Measurements from ENCODE around the gene TAF3. TPM values are rescaled to one million over a fixed set of nuclear protein-coding genes. Genes with fewer than 3 reads are reported as not detected.
A peak's percentile ranks its signal among the peaks of the same experiment; 100 is the strongest.

The TAF3 gene
- total RNA-seq, 1 donor from 2014 or later: 9.1 TPM

- Mint-ChIP-seq H3K36me3 (ENCODE audit: unreplicated experiment) (peaks cover 4% of the 10 kb centered on the region), H3K27ac (ENCODE audit: unreplicated experiment) (no peak overlapping the region), H3K27me3 (ENCODE audit: unreplicated experiment) (no peaks in the 10 kb centered on the region), H3K4me1 (ENCODE audit: unreplicated experiment) (peaks cover 32% of the 10 kb centered on the region), H3K4me3 (ENCODE audit: unreplicated experiment) (no peak overlapping the region), H3K9me3 (ENCODE audit: unreplicated experiment) (peaks cover 6% of the 10 kb centered on the region)
- no peak for DNase-seq (ENCODE audit: extremely low spot score, unreplicated experiment)
- no peak for TF ChIP-seq CTCF (IDR thresholded peaks at IDR 0.05)
Observed at GRCh38 chr10:7944215-7944480, 125.8 kb downstream of the TAF3 start.

DNA sequence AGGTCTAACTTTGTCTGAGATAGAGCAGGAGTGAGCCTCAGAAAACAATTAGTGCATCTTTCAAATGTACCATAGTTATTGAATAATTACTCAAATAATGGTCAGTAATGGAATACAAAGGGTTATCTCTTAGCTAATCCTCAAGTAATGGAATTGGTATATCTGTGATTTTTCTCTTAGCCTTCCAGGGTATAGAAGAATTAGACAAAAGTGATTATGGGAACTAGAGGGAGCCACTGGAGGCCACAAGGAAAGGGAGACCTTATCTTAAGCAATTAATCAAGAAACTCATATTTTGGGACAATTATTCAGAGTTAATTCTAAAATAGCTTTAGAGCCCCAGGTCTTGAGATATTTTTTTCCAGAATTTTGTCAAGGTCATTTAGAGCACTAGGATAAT, 126.2 kb downstream of the TAF3 start:
- TF ChIP-seq CTCF (IDR thresholded peaks at IDR 0.05): no peak

GRCh38 chr10:7945034-7945433, 126.7 kb downstream of the TAF3 start:
- Mint-ChIP-seq H3K4me1 (ENCODE audit: unreplicated experiment) (peaks cover 33% of the 10 kb centered on the region), H3K9me3 (ENCODE audit: unreplicated experiment) (no peaks in the 10 kb centered on the region), H3K4me3 (ENCODE audit: unreplicated experiment) (no peak overlapping the region), H3K27me3 (ENCODE audit: unreplicated experiment) (no peaks in the 10 kb centered on the region), H3K36me3 (ENCODE audit: unreplicated experiment) (no peaks in the 10 kb centered on the region), H3K27ac (ENCODE audit: unreplicated experiment) (no peak overlapping the region)
- no peak for DNase-seq (ENCODE audit: extremely low spot score, unreplicated experiment)
- TF ChIP-seq CTCF (IDR thresholded peaks at IDR 0.05): no peak

More for the DNA sequence above, 126.2 kb downstream of the TAF3 start:
- H3K4me1 Mint-ChIP-seq (ENCODE audit: unreplicated experiment): peaks cover 33% of the 10 kb centered on the region
- H3K36me3 Mint-ChIP-seq (ENCODE audit: unreplicated experiment): peaks cover 3% of the 10 kb centered on the region
- H3K27me3 Mint-ChIP-seq (ENCODE audit: unreplicated experiment): no peaks in the 10 kb centered on the region
- peaks cover 4% of the 10 kb centered on the region for H3K9me3 Mint-ChIP-seq (ENCODE audit: unreplicated experiment)
- no peak overlapping the region for H3K27ac Mint-ChIP-seq (ENCODE audit: unreplicated experiment)
- no peak for DNase-seq (ENCODE audit: extremely low spot score, unreplicated experiment)
- H3K4me3 Mint-ChIP-seq (ENCODE audit: unreplicated experiment): no peak overlapping the region

- H3K27me3 Mint-ChIP-seq (ENCODE audit: unreplicated experiment): no peaks in the 10 kb centered on the region
- H3K4me3 Mint-ChIP-seq (ENCODE audit: unreplicated experiment): no peak overlapping the region
- no peaks in the 10 kb centered on the region for H3K36me3 Mint-ChIP-seq (ENCODE audit: unreplicated experiment)
- TF ChIP-seq CTCF (IDR thresholded peaks at IDR 0.05): no peak
- H3K9me3 Mint-ChIP-seq (ENCODE audit: unreplicated experiment): no peaks in the 10 kb centered on the region
- no peak for DNase-seq (ENCODE audit: extremely low spot score, unreplicated experiment)
- no peak overlapping the region for H3K27ac Mint-ChIP-seq (ENCODE audit: unreplicated experiment)
- H3K4me1 Mint-ChIP-seq (ENCODE audit: unreplicated experiment): peaks cover 33% of the 10 kb centered on the region
Observed at GRCh38 chr10:7945469-7946187, 127.3 kb downstream of the TAF3 start.

GRCh38 chr10:7948371-7949000, 130.2 kb downstream of the TAF3 start:
- H3K4me1 Mint-ChIP-seq (ENCODE audit: unreplicated experiment): peaks cover 37% of the 10 kb centered on the region
- no peak overlapping the region for H3K4me3 Mint-ChIP-seq (ENCODE audit: unreplicated experiment)
- DNase-seq (ENCODE audit: extremely low spot score, unreplicated experiment): no peak
- no peaks in the 10 kb centered on the region for H3K36me3 Mint-ChIP-seq (ENCODE audit: unreplicated experiment)
- H3K27ac Mint-ChIP-seq (ENCODE audit: unreplicated experiment): peak overlapping the region; percentile 54
- no peak for TF ChIP-seq CTCF (IDR thresholded peaks at IDR 0.05)
- no peaks in the 10 kb centered on the region for H3K9me3 Mint-ChIP-seq (ENCODE audit: unreplicated experiment)
- no peaks in the 10 kb centered on the region for H3K27me3 Mint-ChIP-seq (ENCODE audit: unreplicated experiment)

Data from osteocyte (in vitro differentiated cells).